Transverse colon (tissue), 4 donors: Measurements from ENCODE around the gene CD6. TPM values are rescaled to one million over a fixed set of nuclear protein-coding genes. Genes with fewer than 3 reads are reported as not detected.

ENCODE experiments used
- DNase-seq: peaks from one replicate; pipeline ENCODE4 v3.0.0-alpha.2; 2019
- H3K27ac ChIP-seq, 4 donors: fragments of 200-600 bp; sonication (generic); 2 replicates each; pipeline ENCODE4 v1.5.1; 2016 to 2018; ENCODE audit warnings: inconsistent platforms in 4 of 4
- H3K27me3 ChIP-seq: fragments of 200-600 bp; sonication (generic); 2 replicates; pipeline ENCODE4 v1.5.1; 2017; ENCODE audit warnings: inconsistent platforms
- H3K36me3 ChIP-seq, 4 donors: fragments of 200-600 bp; sonication (generic); 2 replicates each; pipeline ENCODE4 v1.5.1; 2017 to 2019; ENCODE audit warnings: inconsistent platforms in 4 of 4
- H3K4me1 ChIP-seq, 4 donors: fragments of 200-600 bp; sonication (generic); 2 replicates each; pipeline ENCODE4 v1.5.1; 2017 to 2020; ENCODE audit warnings: inconsistent platforms in 4 of 4
- H3K4me3 ChIP-seq, 4 donors: fragments of 200-600 bp; sonication (generic); 1 replicate in 1 of 4; 2 replicates in 3 of 4; pipeline versions ENCODE4 v1.5.1 to v1.6.1; 2017 to 2019; ENCODE audit warnings: inconsistent platforms in 4 of 4
- H3K9me3 ChIP-seq, 2 donors: fragments of 200-600 bp; sonication (generic); 2 replicates each; pipeline ENCODE4 v1.5.1; 2017 to 2019; ENCODE audit warnings: inconsistent platforms in 2 of 2
- CTCF ChIP-seq, 5 experiments: fragments of 200-600 bp in 3 of 5; fragments of 450-650 bp in 2 of 5; sonication (generic) in 3 of 5; IDR thresholded peaks; 1 replicate in 2 of 5; 2 replicates in 3 of 5; pipeline ENCODE4 v1.5.1; 2016 to 2017; ENCODE audit warnings: antibody characterized with exemption in 5 of 5, inconsistent platforms in 3 of 5, mild to moderate bottlenecking in 2 of 5, moderate library complexity in 1 of 5
- EP300 ChIP-seq: sonication (generic); formaldehyde crosslinking; IDR thresholded peaks from one replicate; pipeline ENCODE4 v1.6.1; 2017; ENCODE audit warnings: antibody characterized with exemption, low read depth
- POLR2A ChIP-seq: fragments of 450-650 bp; IDR thresholded peaks from one replicate; pipeline ENCODE4 v1.6.1; 2016; ENCODE audit warnings: antibody characterized with exemption, mild to moderate bottlenecking, moderate library complexity
- POLR2AphosphoS5 ChIP-seq, 3 donors: sonication (generic); formaldehyde crosslinking; IDR thresholded peaks; one replicate each; pipeline ENCODE4 v1.6.1; 2016; ENCODE audit warnings: antibody characterized with exemption in 3 of 3
- WGBS, 2 donors: methylation state at CpG; one replicate each; pipeline ENCODE4 v1.1.5; 2018; ENCODE audit warnings: low coverage in 1 of 2; 5-methylcytosine and 5-hydroxymethylcytosine counted together
- in situ Hi-C, 4 donors: fragments of 200-750 bp; cut with MboI; loops; one replicate each; pipeline versions ENCODE4 v1.15.0 to v1.15.1; 2017; ENCODE audit warnings: low sequenced_read_pairs in 3 of 4, low pct_ligation_motif_present in 1 of 4, low pct_unique_long_range_greater_than_20kb in 1 of 4
- intact Hi-C: fragments of 100-400 bp; cut with DNase I; formaldehyde crosslinking; loops from one replicate; pipeline ENCODE4 v1.15.1; 2023; ENCODE audit warnings: low total_unique reads
- total RNA-seq, 4 donors: library from RNA; depleted of rRNA; stranded (reverse); fragments of >200 nt; gene quantifications; one replicate each; pipeline ENCODE4 v1.1.0, GENCODE V29; 2016

CD6 gene
- total RNA-seq, 4 donors from 2014 or later, result 1.9 to 4.3 (median 3.0) TPM; not detected in 1

- Histone ChIP-seq H3K4me1 (peaks cover 0 to 13% (median 0%) of the 10 kb centered on the region in 4 donors), H3K27me3 (peaks cover 34% of the 10 kb centered on the region), H3K9me3 (no peaks in the 10 kb centered on the region), H3K4me3 (no peak overlapping the region), H3K36me3 (no peaks in the 10 kb centered on the region), H3K27ac (no peak overlapping the region)
- DNase-seq, result peak; percentile 75
- 10 to 20% methylated on average over 4 to 13 of the region's 14 CpGs for WGBS, 2 donors
- in situ Hi-C loops (no loop called here), intact Hi-C loops (no loop called here)
- TF ChIP-seq POLR2A, result no peak
- no peak for TF ChIP-seq CTCF (IDR thresholded peaks at IDR 0.05)
- TF ChIP-seq POLR2AphosphoS5 (IDR thresholded peaks at IDR 0.05), result no peak
- TF ChIP-seq EP300, result no peak
Measured at GRCh38 chr11:61021661-61022212, 50.3 kb downstream of the CD6 start.

GRCh38 chr11:61022311-61023085 is 51.0 kb downstream of the CD6 start:
- Histone ChIP-seq H3K27ac (no peak overlapping the region), H3K4me1 (peaks cover 0 to 13% (median 0%) of the 10 kb centered on the region in 4 donors), H3K27me3 (peaks cover 28% of the 10 kb centered on the region), H3K9me3 (no peaks in the 10 kb centered on the region), H3K4me3 (no peak overlapping the region), H3K36me3 (no peaks in the 10 kb centered on the region)
- intact Hi-C loops, result no loop called here
- DNase-seq, result no peak
- TF ChIP-seq EP300 (no peak), POLR2A (no peak), CTCF (IDR thresholded peaks at IDR 0.05) (no peak), POLR2AphosphoS5 (IDR thresholded peaks at IDR 0.05) (no peak)
- WGBS, 2 donors, result 58% methylated on average over 10 of the region's 10 CpGs; no CpG with 5 or more reads in 1 of the 2 donors
- in situ Hi-C loops, result no loop called here

GRCh38 chr11:61023086-61023965 is 51.8 kb downstream of the CD6 start:
- peaks cover 0 to 20% (median 0%) of the 10 kb centered on the region in 4 donors for H3K4me1 ChIP-seq
- TF ChIP-seq POLR2A (no peak), EP300 (no peak), POLR2AphosphoS5 (IDR thresholded peaks at IDR 0.05) (no peak), CTCF (IDR thresholded peaks at IDR 0.05) (no peak)
- DNase-seq, result peak; percentile 25
- intact Hi-C loops (no loop called here), in situ Hi-C loops (no loop called here)
- no peak overlapping the region for H3K27ac ChIP-seq
- H3K27me3 ChIP-seq, result peaks cover 25% of the 10 kb centered on the region
- H3K4me3 ChIP-seq, result no peak overlapping the region
- H3K36me3 ChIP-seq, result no peaks in the 10 kb centered on the region
- no peaks in the 10 kb centered on the region for H3K9me3 ChIP-seq
- WGBS, 2 donors, result 20 to 68% methylated on average over 3 to 18 of the region's 18 CpGs

- no peaks in the 10 kb centered on the region for H3K36me3 ChIP-seq
- WGBS, 2 donors, result 27 to 38% methylated on average over 2 to 5 of the region's 5 CpGs
- intact Hi-C loops, result no loop called here
- no peaks in the 10 kb centered on the region for H3K9me3 ChIP-seq
- no peak for TF ChIP-seq POLR2A
- TF ChIP-seq POLR2AphosphoS5 (IDR thresholded peaks at IDR 0.05), result no peak
- TF ChIP-seq CTCF (IDR thresholded peaks at IDR 0.05), result no peak
- TF ChIP-seq EP300, result no peak
- peaks cover 25% of the 10 kb centered on the region for H3K27me3 ChIP-seq
- DNase-seq, result no peak
- no peak overlapping the region for H3K4me3 ChIP-seq
- no peak overlapping the region for H3K27ac ChIP-seq
- H3K4me1 ChIP-seq, result peaks cover 0 to 21% (median 0%) of the 10 kb centered on the region in 4 donors
- in situ Hi-C loops, result no loop called here
Measured at GRCh38 chr11:61023966-61024295, 52.5 kb downstream of the CD6 start.
